HepG2 (cell line): ENCODE results near the gene HYCC2. TPM values are rescaled to one million over a fixed set of nuclear protein-coding genes. Genes with fewer than 3 reads are reported as not detected.

Experiments
- CBFB ChIP-seq: sonication (generic); formaldehyde crosslinking; IDR thresholded peaks from 2 replicates; pipeline ENCODE4 v1.4.0; 2020; ENCODE audit warnings: missing genetic modification reagents
- HOXA5 ChIP-seq: sonication (generic); formaldehyde crosslinking; IDR thresholded peaks from 2 replicates; pipeline ENCODE4 v1.4.0; 2020; ENCODE audit warnings: missing genetic modification reagents
- ISX ChIP-seq: sonication (generic); formaldehyde crosslinking; conservative IDR thresholded peaks from 2 replicates; pipeline ENCODE4 v1.5.0; 2020; ENCODE audit warnings: missing genetic modification reagents
- KDM3A ChIP-seq: IDR thresholded peaks from 2 replicates; pipeline ENCODE4 v1.6.1; 2018; ENCODE audit warnings: low read depth, missing compliant biosample characterization
- MIER3 ChIP-seq: IDR thresholded peaks from 2 replicates; pipeline ENCODE4 v1.6.1; 2016; ENCODE audit warnings: missing compliant biosample characterization, borderline replicate concordance
- NFATC3 ChIP-seq: sonication (generic); formaldehyde crosslinking; IDR thresholded peaks from 2 replicates; pipeline ENCODE4 v1.5.1; 2020; ENCODE audit warnings: mild to moderate bottlenecking, missing genetic modification reagents
- PTBP1 ChIP-seq: fragments of 200-400 bp; formaldehyde crosslinking; IDR thresholded peaks from 2 replicates; pipeline ENCODE4 v1.6.1; 2018; ENCODE audit warnings: low read length, low read depth; ENCODE audit not compliant: poor library complexity, severe bottlenecking
- RXRA ChIP-seq: sonication (generic); formaldehyde crosslinking; IDR thresholded peaks from 2 replicates; pipeline ENCODE4 v1.5.1; 2020; ENCODE audit warnings: missing genetic modification reagents
- SMARCC2 ChIP-seq: fragments of 450-650 bp; IDR thresholded peaks from 2 replicates; pipeline ENCODE4 v1.6.1; 2017; ENCODE audit warnings: antibody characterized with exemption, mild to moderate bottlenecking
- ZBTB21 ChIP-seq: sonication (generic); formaldehyde crosslinking; IDR thresholded peaks from 2 replicates; pipeline ENCODE4 v1.4.0; 2020; ENCODE audit warnings: missing genetic modification reagents
- ZFX ChIP-seq: sonication (generic); formaldehyde crosslinking; IDR thresholded peaks from 2 replicates; pipeline ENCODE4 v1.4.0; 2020; ENCODE audit warnings: mild to moderate bottlenecking, low read depth, missing genetic modification reagents, moderate library complexity
- ZMYM4 ChIP-seq: sonication (generic); formaldehyde crosslinking; IDR thresholded peaks from 2 replicates; pipeline ENCODE4 v1.8.1; 2023; ENCODE audit warnings: mild to moderate bottlenecking, missing genetic modification reagents
- ZNF337 ChIP-seq: sonication (generic); formaldehyde crosslinking; IDR thresholded peaks from 2 replicates; pipeline ENCODE4 v1.5.1; 2020; ENCODE audit warnings: missing genetic modification reagents, low read depth, mild to moderate bottlenecking, borderline replicate concordance
- ZNF501 ChIP-seq: sonication (generic); formaldehyde crosslinking; IDR thresholded peaks from 2 replicates; pipeline ENCODE4 v1.5.1; 2020; ENCODE audit warnings: mild to moderate bottlenecking, moderate library complexity, missing genetic modification reagents
- ZNF562 ChIP-seq: sonication (generic); formaldehyde crosslinking; IDR thresholded peaks from 2 replicates; pipeline ENCODE4 v1.8.0; 2022; ENCODE audit warnings: missing genetic modification reagents, borderline replicate concordance
- ZNF589 ChIP-seq: sonication (generic); formaldehyde crosslinking; conservative IDR thresholded peaks from 2 replicates; pipeline ENCODE4 v1.8.0; 2022; ENCODE audit warnings: mild to moderate bottlenecking, moderate library complexity, missing genetic modification reagents
- polyA plus RNA-seq, 8 experiments: library from polyadenylated mRNA; depleted of rRNA in 3 of 8; stranded (reverse) in 7 of 8; unstranded in 1 of 8; fragments of >200 nt; fragmentation: Illumina TruSeq in 4 of 8; extraction: Trizol in 4 of 8; gene quantifications; 2 replicates each; pipeline versions ENCODE4 v1.2.1 to v1.2.3, GENCODE V29; 2011 to 2016; ENCODE audit warnings: low read depth in 4 of 8, missing spikeins in 1 of 8, mixed read lengths in 1 of 8; ENCODE audit not compliant: insufficient read depth in 1 of 8
- total RNA-seq, 5 experiments: library from RNA; depleted of rRNA; stranded (reverse); fragments of >200 nt; fragmentation: Illumina TruSeq; extraction: Trizol; gene quantifications; 2 replicates each; pipeline ENCODE4 v1.2.3, GENCODE V29; 2016; ENCODE audit warnings: low read depth in 1 of 5
- TF ChIP-seq, protein P1 (sequence below): sonication (generic); formaldehyde crosslinking; IDR thresholded peaks from 2 replicates; pipeline ENCODE4 v1.4.0; 2020; ENCODE audit warnings: missing genetic modification reagents
- TF ChIP-seq, protein P2 (sequence below): IDR thresholded peaks from 2 replicates; pipeline ENCODE4 v1.6.1; 2016
- TF ChIP-seq, protein P3 (sequence below), 2 experiments: sonication (generic) in 1 of 2; formaldehyde crosslinking in 1 of 2; IDR thresholded peaks; 2 replicates each; pipeline versions ENCODE4 v1.5.1 to v1.6.1; 2011 to 2020; ENCODE audit warnings: borderline replicate concordance in 1 of 2, low read depth in 1 of 2, low read length in 1 of 2, mild to moderate bottlenecking in 1 of 2, missing genetic modification reagents in 1 of 2, moderate library complexity in 1 of 2
- TF ChIP-seq, protein P4 (sequence below): sonication (generic); formaldehyde crosslinking; IDR thresholded peaks from 2 replicates; pipeline ENCODE4 v1.5.1; 2020; ENCODE audit warnings: missing genetic modification reagents, mild to moderate bottlenecking, borderline replicate concordance
- TF ChIP-seq, protein P5 (sequence below): IDR thresholded peaks from 2 replicates; pipeline ENCODE4 v1.6.1; 2012; ENCODE audit warnings: inconsistent platforms

Gene HYCC2
- total and polyA plus RNA-seq, 2 of the 13 experiments (the other 11 are each of a cell fraction or from before 2014, with no cell fraction given), result 4.7 to 13.9 TPM

DNA sequence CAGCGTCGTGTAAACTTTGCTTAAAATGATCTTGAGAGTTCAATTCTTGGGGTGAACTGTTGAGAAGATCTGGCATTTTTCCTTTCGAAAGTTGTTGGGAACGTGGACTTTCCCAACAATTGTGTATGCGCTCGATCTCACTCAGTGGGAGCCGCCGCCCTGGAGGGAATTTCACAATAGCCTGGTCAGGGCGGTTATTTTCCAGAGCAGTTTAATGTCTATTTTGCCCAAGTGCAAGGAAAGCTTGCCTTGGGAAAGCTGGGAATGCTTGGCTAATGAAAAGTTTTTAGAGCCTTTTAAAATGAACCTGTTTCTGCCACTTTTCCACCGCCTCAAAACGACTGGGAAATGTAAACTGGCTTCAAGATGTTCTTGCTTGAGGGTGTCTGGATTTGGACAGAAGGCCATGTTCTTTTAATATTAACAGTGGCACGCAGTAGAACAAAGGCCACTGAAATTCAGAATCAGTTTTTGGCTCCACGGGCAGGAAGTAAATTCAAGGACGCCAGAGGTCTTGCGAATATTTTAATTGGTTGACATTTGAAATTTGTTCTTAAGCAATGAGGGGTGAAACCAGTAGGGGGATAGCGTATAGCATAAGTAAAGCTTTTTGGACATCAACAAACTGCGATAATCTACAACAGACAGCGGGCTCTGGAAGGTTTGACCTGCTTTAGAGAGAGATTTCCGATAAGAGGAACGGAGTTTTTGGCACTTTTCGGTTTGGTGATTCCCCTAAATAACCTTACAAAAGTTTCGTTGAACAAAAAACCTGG is 45.7 kb upstream of the HYCC2 start (continued):
- TF ChIP-seq ZMYM4 (no peak), HOXA5 (peak; percentile 58; the same call in 1 of the 2 replicates), ZNF589 (CRISPR knock-in tag) (no peak), KDM3A (CRISPR knock-in tag) (no peak), ZNF337 (CRISPR knock-in tag) (no peak), ZFX (peak; percentile 71; the same call in 1 of the 2 replicates), ISX (no peak; the same call in 1 of the 2 replicates), SMARCC2 (no peak), ZNF562 (CRISPR knock-in tag) (no peak), NFATC3 (CRISPR knock-in tag) (no peak), ZBTB21 (CRISPR knock-in tag) (no peak), MIER3 (no peak), ZNF501 (no peak), CBFB (CRISPR knock-in tag) (no peak), PTBP1 (no peak), RXRA (CRISPR knock-in tag) (no peak)
- TF ChIP-seq, protein P1, sequence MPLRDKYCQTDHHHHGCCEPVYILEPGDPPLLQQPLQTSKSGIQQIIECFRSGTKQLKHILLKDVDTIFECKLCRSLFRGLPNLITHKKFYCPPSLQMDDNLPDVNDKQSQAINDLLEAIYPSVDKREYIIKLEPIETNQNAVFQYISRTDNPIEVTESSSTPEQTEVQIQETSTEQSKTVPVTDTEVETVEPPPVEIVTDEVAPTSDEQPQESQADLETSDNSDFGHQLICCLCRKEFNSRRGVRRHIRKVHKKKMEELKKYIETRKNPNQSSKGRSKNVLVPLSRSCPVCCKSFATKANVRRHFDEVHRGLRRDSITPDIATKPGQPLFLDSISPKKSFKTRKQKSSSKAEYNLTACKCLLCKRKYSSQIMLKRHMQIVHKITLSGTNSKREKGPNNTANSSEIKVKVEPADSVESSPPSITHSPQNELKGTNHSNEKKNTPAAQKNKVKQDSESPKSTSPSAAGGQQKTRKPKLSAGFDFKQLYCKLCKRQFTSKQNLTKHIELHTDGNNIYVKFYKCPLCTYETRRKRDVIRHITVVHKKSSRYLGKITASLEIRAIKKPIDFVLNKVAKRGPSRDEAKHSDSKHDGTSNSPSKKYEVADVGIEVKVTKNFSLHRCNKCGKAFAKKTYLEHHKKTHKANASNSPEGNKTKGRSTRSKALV, result peak; percentile 61
- TF ChIP-seq, protein P2, sequence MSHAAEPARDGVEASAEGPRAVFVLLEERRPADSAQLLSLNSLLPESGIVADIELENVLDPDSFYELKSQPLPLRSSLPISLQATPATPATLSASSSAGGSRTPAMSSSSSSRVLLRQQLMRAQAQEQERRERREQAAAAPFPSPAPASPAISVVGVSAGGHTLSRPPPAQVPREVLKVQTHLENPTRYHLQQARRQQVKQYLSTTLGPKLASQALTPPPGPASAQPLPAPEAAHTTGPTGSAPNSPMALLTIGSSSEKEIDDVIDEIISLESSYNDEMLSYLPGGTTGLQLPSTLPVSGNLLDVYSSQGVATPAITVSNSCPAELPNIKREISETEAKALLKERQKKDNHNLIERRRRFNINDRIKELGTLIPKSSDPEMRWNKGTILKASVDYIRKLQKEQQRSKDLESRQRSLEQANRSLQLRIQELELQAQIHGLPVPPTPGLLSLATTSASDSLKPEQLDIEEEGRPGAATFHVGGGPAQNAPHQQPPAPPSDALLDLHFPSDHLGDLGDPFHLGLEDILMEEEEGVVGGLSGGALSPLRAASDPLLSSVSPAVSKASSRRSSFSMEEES (CRISPR knock-in tag), result no peak
- TF ChIP-seq, protein P3, sequence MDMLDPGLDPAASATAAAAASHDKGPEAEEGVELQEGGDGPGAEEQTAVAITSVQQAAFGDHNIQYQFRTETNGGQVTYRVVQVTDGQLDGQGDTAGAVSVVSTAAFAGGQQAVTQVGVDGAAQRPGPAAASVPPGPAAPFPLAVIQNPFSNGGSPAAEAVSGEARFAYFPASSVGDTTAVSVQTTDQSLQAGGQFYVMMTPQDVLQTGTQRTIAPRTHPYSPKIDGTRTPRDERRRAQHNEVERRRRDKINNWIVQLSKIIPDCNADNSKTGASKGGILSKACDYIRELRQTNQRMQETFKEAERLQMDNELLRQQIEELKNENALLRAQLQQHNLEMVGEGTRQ (IDR thresholded peaks at IDR 0.05; ENCODE audit: low read depth, low read length), result no peak
- TF ChIP-seq, protein P3 (CRISPR knock-in tag; IDR thresholded peaks at IDR 0.05; ENCODE audit: borderline replicate concordance), result peak; percentile 13; the same call in 1 of the 2 replicates
- TF ChIP-seq, protein P4, sequence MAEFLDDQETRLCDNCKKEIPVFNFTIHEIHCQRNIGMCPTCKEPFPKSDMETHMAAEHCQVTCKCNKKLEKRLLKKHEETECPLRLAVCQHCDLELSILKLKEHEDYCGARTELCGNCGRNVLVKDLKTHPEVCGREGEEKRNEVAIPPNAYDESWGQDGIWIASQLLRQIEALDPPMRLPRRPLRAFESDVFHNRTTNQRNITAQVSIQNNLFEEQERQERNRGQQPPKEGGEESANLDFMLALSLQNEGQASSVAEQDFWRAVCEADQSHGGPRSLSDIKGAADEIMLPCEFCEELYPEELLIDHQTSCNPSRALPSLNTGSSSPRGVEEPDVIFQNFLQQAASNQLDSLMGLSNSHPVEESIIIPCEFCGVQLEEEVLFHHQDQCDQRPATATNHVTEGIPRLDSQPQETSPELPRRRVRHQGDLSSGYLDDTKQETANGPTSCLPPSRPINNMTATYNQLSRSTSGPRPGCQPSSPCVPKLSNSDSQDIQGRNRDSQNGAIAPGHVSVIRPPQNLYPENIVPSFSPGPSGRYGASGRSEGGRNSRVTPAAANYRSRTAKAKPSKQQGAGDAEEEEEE (CRISPR knock-in tag), result no peak
- TF ChIP-seq, protein P5, sequence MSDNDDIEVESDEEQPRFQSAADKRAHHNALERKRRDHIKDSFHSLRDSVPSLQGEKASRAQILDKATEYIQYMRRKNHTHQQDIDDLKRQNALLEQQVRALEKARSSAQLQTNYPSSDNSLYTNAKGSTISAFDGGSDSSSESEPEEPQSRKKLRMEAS, result peak; percentile 16; the same call in 1 of the 2 replicates
